T-cell (primary cell): ENCODE measurements around the gene VDAC1. TPM values are rescaled to one million over a fixed set of nuclear protein-coding genes. Genes with fewer than 3 reads are reported as not detected.

Experiments
- ATAC-seq, 4 experiments: fragments of 200-7000 bp in 3 of 4; fragments of 150-1000 bp in 1 of 4; cut with Tn5 transposase; replicated peaks in 1 of 4; 1 replicate in 3 of 4; 2 replicates in 1 of 4; pipeline ENCODE4 v1.10.0; 2021; ENCODE audit warnings: moderate library complexity in 3 of 4, mild to moderate bottlenecking in 2 of 4, moderate number of reproducible peaks in 1 of 4
- CTCF ChIA-PET, 2 donors: fragments of 300-600 bp; sonication (Branson Sonifier 250); formaldehyde crosslinking; loops; one replicate each; lab custom pipeline; 2022; ENCODE audit warnings: antibody characterized with exemption in 2 of 2; lab: Charles Lee
- POLR2A ChIA-PET, 2 donors: fragments of 300-600 bp; sonication (Branson Sonifier 250); formaldehyde crosslinking; loops; one replicate each; lab custom pipeline; 2022; ENCODE audit warnings: antibody characterized with exemption in 2 of 2; lab: Charles Lee
- DNase-seq, 35 experiments: peaks; one replicate each; pipeline versions ENCODE4 v3.0.0 to v3.0.0-alpha.2; 2013 to 2023
- H3K27ac ChIP-seq: one replicate; pipeline ENCODE4 v1.5.1; 2013; ENCODE audit warnings: low read length
- H3K27me3 ChIP-seq, 2 experiments: replicated peaks in 1 of 2; 1 replicate in 1 of 2; 2 replicates in 1 of 2; pipeline versions ENCODE4 v1.6.1 to v1.7.0; 2013; ENCODE audit warnings: low read length in 1 of 2, mixed read lengths in 1 of 2; ENCODE audit not compliant: control insufficient read depth in 2 of 2, insufficient read depth in 2 of 2; ENCODE audit errors: extremely low read depth in 1 of 2
- H3K36me3 ChIP-seq, 2 donors: 1 replicate in 1 of 2; 2 replicates in 1 of 2; pipeline versions ENCODE4 v1.6.1 to v1.7.0; 2013; ENCODE audit warnings: low read length in 1 of 2; ENCODE audit not compliant: control insufficient read depth in 2 of 2, insufficient read depth in 1 of 2; ENCODE audit errors: extremely low read depth in 1 of 2
- H3K4me1 ChIP-seq, 2 experiments: 1 replicate in 1 of 2; 2 replicates in 1 of 2; pipeline versions ENCODE4 v1.6.1 to v1.7.0; 2013; ENCODE audit warnings: low read length in 2 of 2, mixed read lengths in 1 of 2; ENCODE audit not compliant: insufficient read depth in 2 of 2, control insufficient read depth in 1 of 2; ENCODE audit errors: extremely low read depth in 1 of 2
- H3K4me3 ChIP-seq, 2 donors: 1 replicate in 1 of 2; 2 replicates in 1 of 2; pipeline versions ENCODE4 v1.5.1 to v1.7.0; 2013; ENCODE audit warnings: mild to moderate bottlenecking in 2 of 2, low read length in 1 of 2, moderate library complexity in 1 of 2; ENCODE audit not compliant: control insufficient read depth in 1 of 2; ENCODE audit errors: extremely low read depth in 1 of 2
- H3K9me3 ChIP-seq: 2 replicates; pipeline ENCODE4 v1.7.0; 2013
- H3K27ac Mint-ChIP-seq, 2 donors: one replicate each; pipeline ENCODE4 v1.8.0; 2020 to 2021; ENCODE audit warnings: mild to moderate bottlenecking in 2 of 2, mixed read lengths in 2 of 2
- H3K27me3 Mint-ChIP-seq, 2 donors: one replicate each; pipeline ENCODE4 v1.8.0; 2021 to 2022; ENCODE audit warnings: mixed read lengths in 2 of 2
- H3K36me3 Mint-ChIP-seq: one replicate; pipeline ENCODE4 v1.8.0; 2021; ENCODE audit warnings: mixed read lengths
- H3K4me1 Mint-ChIP-seq, 3 donors: one replicate each; pipeline ENCODE4 v1.8.0; 2020 to 2022; ENCODE audit warnings: mixed read lengths in 3 of 3, mild to moderate bottlenecking in 1 of 3
- H3K4me3 Mint-ChIP-seq, 3 donors: one replicate each; pipeline ENCODE4 v1.8.0; 2020 to 2022; ENCODE audit warnings: mild to moderate bottlenecking in 3 of 3, mixed read lengths in 3 of 3, moderate library complexity in 3 of 3
- H3K9me3 Mint-ChIP-seq, 3 donors: one replicate each; pipeline ENCODE4 v1.8.0; 2020 to 2022; ENCODE audit warnings: mixed read lengths in 3 of 3
- WGBS: methylation state at CpG from one replicate; pipeline ENCODE4 v1.1.5; 2013; ENCODE audit warnings: missing lambda C conversion rate; ENCODE audit not compliant: insufficient coverage; 5-methylcytosine and 5-hydroxymethylcytosine counted together
- total RNA-seq, 35 experiments: library from RNA in 6 of 35; stranded (reverse) in 6 of 35; fragments of 120-200 nt in 1 of 35; gene quantifications; one replicate each; pipeline versions ENCODE4 v1.2.1 to v1.2.4 and lab custom pipeline; 2013 to 2026

The VDAC1 gene
- total RNA-seq, 5 donors from 2014 or later (not counting 1 experiment from before 2014, with no cell fraction given): 45.8 to 58.7 (median 54.6) TPM

DNA sequence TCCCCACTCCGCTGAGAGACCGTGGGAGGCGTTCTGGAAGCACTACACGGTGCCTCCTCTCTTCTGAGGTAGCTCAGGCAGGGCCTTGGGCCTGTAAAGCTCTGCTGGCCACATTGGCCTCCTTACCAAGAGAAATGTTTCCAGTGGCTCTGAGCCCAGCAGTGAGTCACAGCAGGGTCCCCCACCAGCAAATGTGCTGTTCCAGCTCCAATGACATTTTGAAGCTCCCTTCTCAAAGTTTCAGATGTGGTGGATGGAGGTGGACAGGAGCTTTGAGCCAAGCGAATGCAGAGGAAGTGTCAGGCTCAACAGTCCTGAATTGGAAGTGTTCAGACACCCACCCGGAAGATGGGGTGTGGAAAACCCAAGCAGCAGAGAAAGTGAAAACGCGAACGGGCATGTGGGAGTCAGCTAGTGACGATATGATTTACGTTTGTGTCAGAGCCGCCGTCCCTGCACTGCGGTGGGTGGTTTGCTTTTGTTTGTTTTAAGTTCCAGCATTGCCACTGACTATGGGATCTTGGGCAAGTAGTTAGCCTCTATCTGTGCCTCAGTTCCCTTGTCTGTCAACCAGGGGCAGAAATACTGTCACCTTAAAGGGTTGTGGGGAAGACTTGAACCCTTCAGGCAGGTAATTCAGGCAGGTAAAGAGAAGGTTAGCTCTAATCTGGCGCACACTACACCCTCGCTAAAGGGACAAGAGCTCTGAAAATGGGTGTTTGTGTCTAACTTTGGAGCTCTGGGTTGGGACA is 74.5 kb downstream of the VDAC1 start:
- H3K27me3 Mint-ChIP-seq: no peaks in the 10 kb centered on the region
- ATAC-seq (peak; percentile 69 to 95 (median 80)), DNase-seq (peak; percentile 30 to 68 (median 49))
- Histone ChIP-seq H3K27me3 (peaks cover 0 to 20% of the 10 kb centered on the region in 2 experiments), H3K4me1 (peaks cover 0 to 16% of the 10 kb centered on the region in 2 experiments), H3K9me3 (no peaks in the 10 kb centered on the region), H3K27ac (peak overlapping the region; percentile 68), H3K36me3 (no peaks in the 10 kb centered on the region), H3K4me3 (peak overlapping the region; percentile 25 to 51)
- H3K36me3 Mint-ChIP-seq: no peaks in the 10 kb centered on the region
- ChIA-PET CTCF (interaction anchor here in 1 of 2 donors (0.8 kb wide), 1 partner anchor 19 kb away, joined by 3 read pairs; no protein-coding TSS in a partner anchor), POLR2A (interaction anchor here (0.6 to 1.0 kb wide), 4 partner anchors 39 to 1001 kb away, joined by 3 read pairs; no protein-coding TSS in a partner anchor)
- 19% methylated on average over 14 of the region's 16 CpGs for WGBS
- peaks cover 12 to 37% (median 23%) of the 10 kb centered on the region in 3 donors for H3K4me1 Mint-ChIP-seq
- peak overlapping the region; percentile 95 to 97 for H3K27ac Mint-ChIP-seq
- H3K9me3 Mint-ChIP-seq: no peaks in the 10 kb centered on the region
- H3K4me3 Mint-ChIP-seq: peak overlapping the region; percentile 66 to 88 (median 80)

DNA sequence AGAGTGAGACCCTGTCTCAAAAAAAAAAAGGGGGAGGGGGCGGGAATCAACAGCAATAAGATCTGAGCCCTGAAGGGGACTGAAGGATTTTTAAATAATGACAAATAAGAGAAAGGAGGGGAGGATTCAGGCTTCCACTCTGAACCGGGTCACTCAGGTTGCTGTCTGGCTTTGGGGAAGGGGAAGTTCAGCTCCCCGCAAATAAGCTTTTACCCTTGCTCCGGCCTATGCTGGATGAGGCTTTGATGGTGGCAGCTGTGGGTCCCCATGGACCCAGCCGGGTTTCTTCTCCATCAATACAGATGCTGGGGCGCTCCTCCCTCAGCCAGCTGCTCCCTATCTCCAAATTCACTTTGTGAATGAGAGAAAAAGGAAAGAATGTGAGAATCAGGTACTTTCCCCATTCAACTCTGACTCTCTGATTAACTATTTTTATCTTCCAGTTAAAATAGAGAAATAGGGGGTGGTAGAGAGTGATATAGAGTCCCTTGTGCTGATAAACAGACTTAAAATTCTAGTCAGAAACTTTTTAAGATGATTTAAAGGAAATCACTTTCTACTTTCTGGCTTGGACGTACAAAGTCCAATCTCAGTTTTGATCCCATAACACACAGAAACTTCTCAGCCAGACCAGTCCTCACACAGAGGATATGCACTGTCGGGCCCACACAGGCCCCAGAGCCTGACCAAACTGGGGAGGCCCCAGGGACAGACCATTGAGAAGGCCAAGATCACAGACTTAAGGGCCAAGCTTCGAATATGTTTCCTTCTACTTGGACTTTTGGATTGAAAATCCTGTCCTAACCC is 76.0 kb downstream of the VDAC1 start:
- peak overlapping the region; percentile 68 for H3K27ac ChIP-seq
- no peaks in the 10 kb centered on the region for H3K36me3 Mint-ChIP-seq
- peaks cover 12 to 32% (median 23%) of the 10 kb centered on the region in 3 donors for H3K4me1 Mint-ChIP-seq
- no peak overlapping the region for H3K4me3 ChIP-seq
- ChIA-PET CTCF (interaction anchor here in 1 of 2 donors (0.7 kb wide), 1 partner anchor 22 kb away, joined by 3 read pairs; no protein-coding TSS in a partner anchor), POLR2A (interaction anchor here (0.5 to 0.7 kb wide), 2 partner anchors 51 to 625 kb away, joined by 3 to 5 read pairs; no protein-coding TSS in a partner anchor)
- H3K36me3 ChIP-seq: no peaks in the 10 kb centered on the region
- no peak for ATAC-seq
- peak overlapping the region in 1 of 3 donors; percentile 11 for H3K4me3 Mint-ChIP-seq
- no peaks in the 10 kb centered on the region for H3K9me3 Mint-ChIP-seq
- no peaks in the 10 kb centered on the region for H3K9me3 ChIP-seq
- peaks cover 0 to 10% of the 10 kb centered on the region in 2 experiments for H3K27me3 ChIP-seq
- H3K27me3 Mint-ChIP-seq: no peaks in the 10 kb centered on the region
- H3K4me1 ChIP-seq: peaks cover 0 to 16% of the 10 kb centered on the region in 2 experiments
- H3K27ac Mint-ChIP-seq: peak overlapping the region; percentile 64 to 82
- 85% methylated on average over 4 of the region's 9 CpGs for WGBS
- no peak for DNase-seq

DNA sequence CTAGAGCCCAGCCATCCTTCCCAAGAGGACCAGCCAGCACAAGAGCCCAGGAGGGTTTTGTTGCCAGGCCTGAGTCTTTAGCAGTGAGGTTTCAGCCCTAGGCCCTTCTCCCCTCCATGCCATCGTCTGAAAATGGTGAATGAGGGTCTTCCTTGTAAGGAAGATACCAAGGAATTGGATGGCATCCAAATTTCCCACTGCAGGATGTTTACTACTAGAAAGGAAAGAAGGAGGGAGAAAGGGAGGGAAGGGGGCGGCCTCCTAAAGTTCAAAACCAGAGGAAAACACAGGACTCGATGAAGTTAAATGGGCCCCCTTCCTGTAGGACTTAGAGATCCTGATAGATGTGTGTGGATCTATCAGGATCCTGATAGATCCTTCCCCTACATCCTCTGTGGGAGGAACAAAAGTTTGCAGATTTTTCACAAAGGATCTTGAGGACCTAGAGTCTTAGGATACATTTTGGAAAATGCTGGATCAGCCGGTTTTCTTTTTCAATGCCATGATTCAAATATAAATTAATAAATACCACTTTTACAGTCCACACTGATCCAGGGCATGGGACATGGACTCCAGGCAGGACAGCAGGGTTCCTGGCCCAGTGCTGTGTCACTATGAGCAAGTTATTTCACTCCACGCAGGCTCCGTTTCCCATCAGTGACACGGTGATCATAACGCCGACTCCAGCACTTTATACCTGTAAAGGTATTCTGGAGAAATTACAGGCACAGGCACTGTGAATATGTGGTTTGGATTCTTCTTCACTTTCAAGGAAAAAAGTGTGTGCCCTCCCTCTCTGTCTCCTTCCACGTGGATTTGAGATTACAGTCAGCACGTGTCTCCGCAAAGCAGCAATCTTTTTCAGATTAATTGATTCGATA is 77.2 kb downstream of the VDAC1 start:
- 88% methylated on average over 4 of the region's 13 CpGs for WGBS
- DNase-seq: no peak
- H3K36me3 Mint-ChIP-seq: no peaks in the 10 kb centered on the region
- no peak overlapping the region for H3K27ac ChIP-seq
- no peaks in the 10 kb centered on the region for H3K9me3 ChIP-seq
- no peak for ATAC-seq
- H3K4me3 Mint-ChIP-seq: no peak overlapping the region
- peaks cover 12 to 27% (median 23%) of the 10 kb centered on the region in 3 donors for H3K4me1 Mint-ChIP-seq
- POLR2A ChIA-PET: no interaction called here
- no peaks in the 10 kb centered on the region for H3K9me3 Mint-ChIP-seq
- H3K27ac Mint-ChIP-seq: no peak overlapping the region
- H3K4me1 ChIP-seq: peaks cover 0 to 16% of the 10 kb centered on the region in 2 experiments
- CTCF ChIA-PET: no interaction called here
- H3K27me3 Mint-ChIP-seq: peaks cover 0 to 2% of the 10 kb centered on the region in 2 donors
- H3K36me3 ChIP-seq: no peaks in the 10 kb centered on the region
- H3K27me3 ChIP-seq: peaks cover 0 to 11% of the 10 kb centered on the region in 2 experiments
- H3K4me3 ChIP-seq: no peak overlapping the region

DNA sequence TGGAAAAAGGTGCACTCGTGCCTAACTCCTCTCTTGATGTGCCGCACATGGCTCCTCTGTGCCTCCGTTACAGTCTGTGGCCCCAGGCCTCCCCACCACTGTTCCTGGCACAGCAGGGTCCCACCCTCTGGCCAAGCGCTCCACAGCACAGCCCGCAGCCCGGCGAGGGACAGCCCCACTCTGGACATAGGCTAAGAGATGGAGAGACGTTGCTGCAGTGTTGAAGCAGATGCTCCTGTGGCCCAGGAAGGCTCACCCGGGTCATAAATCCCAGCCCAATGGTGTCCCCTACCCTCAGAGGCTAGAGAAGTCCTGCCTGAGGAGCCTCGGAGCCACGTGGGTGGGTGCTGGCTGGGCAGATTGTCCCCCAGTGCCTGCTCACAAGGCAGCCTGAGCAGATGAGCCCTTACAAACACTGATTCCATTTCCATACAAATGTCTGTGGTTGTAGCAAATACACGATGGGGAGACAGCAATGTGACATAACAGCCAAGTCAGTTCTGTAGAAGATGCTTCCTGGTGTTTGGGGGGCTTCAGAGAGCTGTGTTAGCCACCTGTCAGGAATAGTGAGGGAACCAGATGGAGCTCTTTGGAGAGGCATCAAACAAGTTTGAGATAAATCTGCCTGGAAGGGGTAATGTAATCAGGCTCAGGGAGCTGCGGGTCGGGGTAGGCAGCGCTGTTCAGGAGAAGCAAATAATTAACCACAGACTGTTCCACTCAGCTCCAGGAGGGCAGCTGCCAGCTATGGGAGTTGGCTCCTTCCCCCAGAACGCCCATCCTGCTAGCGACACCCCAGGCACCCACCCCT is 78.1 kb downstream of the VDAC1 start:
- Mint-ChIP-seq H3K36me3 (no peaks in the 10 kb centered on the region), H3K4me3 (no peak overlapping the region), H3K27me3 (peaks cover 0 to 3% of the 10 kb centered on the region in 2 donors), H3K4me1 (peaks cover 12 to 25% (median 23%) of the 10 kb centered on the region in 3 donors), H3K27ac (no peak overlapping the region), H3K9me3 (no peaks in the 10 kb centered on the region)
- Histone ChIP-seq H3K27ac (no peak overlapping the region), H3K36me3 (no peaks in the 10 kb centered on the region), H3K9me3 (no peaks in the 10 kb centered on the region), H3K27me3 (peaks cover 0 to 17% of the 10 kb centered on the region in 2 experiments), H3K4me3 (no peak overlapping the region), H3K4me1 (peaks cover 0 to 16% of the 10 kb centered on the region in 2 experiments)
- POLR2A ChIA-PET: no interaction called here
- DNase-seq (no peak), ATAC-seq (no peak)
- 77% methylated on average over 8 of the region's 17 CpGs for WGBS
- CTCF ChIA-PET: no interaction called here

DNA sequence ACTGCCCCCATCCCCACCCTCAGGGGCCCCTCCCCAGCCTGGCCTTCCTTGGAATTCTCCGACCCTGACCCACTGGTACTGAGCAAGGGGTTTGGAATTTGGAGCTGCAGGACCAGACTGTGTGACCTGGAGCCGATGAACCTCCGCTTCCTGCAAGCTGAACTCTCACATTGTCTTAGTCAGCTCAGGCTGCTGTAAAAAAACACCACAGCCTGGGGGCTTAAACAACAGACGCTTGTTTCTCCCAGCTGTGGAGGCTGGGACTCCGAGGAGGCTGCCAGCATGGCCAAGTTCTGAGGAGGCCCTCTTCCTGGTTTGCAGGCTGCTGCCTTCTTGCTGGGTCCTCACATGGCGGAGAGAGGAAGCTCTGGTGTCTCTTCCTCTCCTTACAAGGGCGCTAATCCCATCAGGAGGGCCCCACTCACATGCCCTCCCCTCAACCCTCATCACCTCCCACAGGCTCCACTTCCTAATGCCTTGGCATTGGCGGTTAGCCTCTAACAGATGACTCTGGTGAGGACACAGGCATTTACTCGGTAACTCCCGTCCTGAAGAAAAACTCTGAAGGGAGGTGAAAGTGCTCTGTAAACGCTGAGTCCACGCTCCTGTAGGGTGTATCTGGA is 78.8 kb downstream of the VDAC1 start:
- Histone ChIP-seq H3K9me3 (no peaks in the 10 kb centered on the region), H3K36me3 (no peaks in the 10 kb centered on the region), H3K27ac (no peak overlapping the region), H3K27me3 (peaks cover 0 to 21% of the 10 kb centered on the region in 2 experiments), H3K4me1 (peaks cover 0 to 16% of the 10 kb centered on the region in 2 experiments), H3K4me3 (no peak overlapping the region)
- peaks cover 0 to 3% of the 10 kb centered on the region in 2 donors for H3K27me3 Mint-ChIP-seq
- H3K4me1 Mint-ChIP-seq: peaks cover 12 to 20% (median 19%) of the 10 kb centered on the region in 3 donors
- H3K27ac Mint-ChIP-seq: no peak overlapping the region
- ChIA-PET CTCF (no interaction called here), POLR2A (interaction anchor here in 1 of 2 donors (0.7 kb wide), 1 partner anchor 685 kb away, joined by 5 read pairs; no protein-coding TSS in a partner anchor)
- no peak overlapping the region for H3K4me3 Mint-ChIP-seq
- 87% methylated on average over 8 of the region's 12 CpGs for WGBS
- H3K9me3 Mint-ChIP-seq: no peaks in the 10 kb centered on the region
- ATAC-seq (no peak), DNase-seq (no peak)
- H3K36me3 Mint-ChIP-seq: no peaks in the 10 kb centered on the region
